ENCODE results near the gene PLD5. TPM values are rescaled to one million over a fixed set of nuclear protein-coding genes. Genes with fewer than 3 reads are reported as not detected.
"Not testable (repeated sequence)": the region's sequence is repeated elsewhere in the genome, so short reads cannot be mapped to it uniquely, and the experiment has no call there.

Gene PLD5
- total and polyA plus RNA-seq, 8 donors: 0.04 to 0.71 (median 0.24) TPM; not detected in 2

GRCh38 chr1:242237051-242237450, 287.4 kb downstream of the PLD5 start:
- ATAC-seq (no peak), DNase-seq (no peak), FAIRE-seq (no peak)
- TF ChIP-seq, protein P1, sequence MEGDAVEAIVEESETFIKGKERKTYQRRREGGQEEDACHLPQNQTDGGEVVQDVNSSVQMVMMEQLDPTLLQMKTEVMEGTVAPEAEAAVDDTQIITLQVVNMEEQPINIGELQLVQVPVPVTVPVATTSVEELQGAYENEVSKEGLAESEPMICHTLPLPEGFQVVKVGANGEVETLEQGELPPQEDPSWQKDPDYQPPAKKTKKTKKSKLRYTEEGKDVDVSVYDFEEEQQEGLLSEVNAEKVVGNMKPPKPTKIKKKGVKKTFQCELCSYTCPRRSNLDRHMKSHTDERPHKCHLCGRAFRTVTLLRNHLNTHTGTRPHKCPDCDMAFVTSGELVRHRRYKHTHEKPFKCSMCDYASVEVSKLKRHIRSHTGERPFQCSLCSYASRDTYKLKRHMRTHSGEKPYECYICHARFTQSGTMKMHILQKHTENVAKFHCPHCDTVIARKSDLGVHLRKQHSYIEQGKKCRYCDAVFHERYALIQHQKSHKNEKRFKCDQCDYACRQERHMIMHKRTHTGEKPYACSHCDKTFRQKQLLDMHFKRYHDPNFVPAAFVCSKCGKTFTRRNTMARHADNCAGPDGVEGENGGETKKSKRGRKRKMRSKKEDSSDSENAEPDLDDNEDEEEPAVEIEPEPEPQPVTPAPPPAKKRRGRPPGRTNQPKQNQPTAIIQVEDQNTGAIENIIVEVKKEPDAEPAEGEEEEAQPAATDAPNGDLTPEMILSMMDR (IDR thresholded peaks at IDR 0.05): no peak
- intact Hi-C loops (cut with DNase I): no loop called here
- H3K27me3 ChIP-seq: no peaks in the 10 kb centered on the region
- no peaks in the 10 kb centered on the region for H3K9me3 ChIP-seq
- 16 to 48% methylated on average over 1 of the region's 1 CpG for WGBS, 2 donors
- H3K36me3 ChIP-seq: no peaks in the 10 kb centered on the region
- no peak overlapping the region for H3K27ac ChIP-seq
- no peak overlapping the region for H3K4me3 ChIP-seq
- H3K4me1 ChIP-seq: no peaks in the 10 kb centered on the region

DNA sequence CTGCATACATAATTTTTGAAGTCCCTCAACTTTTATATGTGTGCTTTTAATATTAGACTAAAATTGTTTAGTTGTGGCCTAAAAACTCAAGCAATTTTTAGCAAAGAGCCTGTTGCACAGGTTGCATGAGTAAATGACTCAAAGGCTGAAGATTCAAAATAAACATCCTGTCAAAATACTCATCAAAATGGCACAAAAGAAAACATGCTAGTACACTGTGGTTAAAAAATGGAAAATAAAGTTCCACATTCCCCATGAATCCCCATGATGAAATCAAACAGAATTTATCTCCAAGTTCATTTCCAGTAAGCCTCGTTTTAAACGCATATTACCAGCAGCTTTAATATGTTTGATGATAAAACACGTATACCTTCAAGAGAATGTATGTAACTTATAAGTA, 295.5 kb downstream of the PLD5 start:
- H3K27me3 ChIP-seq: no peaks in the 10 kb centered on the region
- ATAC-seq (no peak), DNase-seq (no peak), FAIRE-seq (no peak)
- intact Hi-C loops (cut with DNase I): no loop called here
- H3K9me3 ChIP-seq: no peaks in the 10 kb centered on the region
- H3K27ac ChIP-seq: no peak overlapping the region
- TF ChIP-seq, protein P1 (IDR thresholded peaks at IDR 0.05): no peak
- no peak overlapping the region for H3K4me3 ChIP-seq
- no peaks in the 10 kb centered on the region for H3K36me3 ChIP-seq
- H3K4me1 ChIP-seq: no peaks in the 10 kb centered on the region
- WGBS, 2 donors: 63 to 84% methylated on average over 3 of the region's 3 CpGs

DNA sequence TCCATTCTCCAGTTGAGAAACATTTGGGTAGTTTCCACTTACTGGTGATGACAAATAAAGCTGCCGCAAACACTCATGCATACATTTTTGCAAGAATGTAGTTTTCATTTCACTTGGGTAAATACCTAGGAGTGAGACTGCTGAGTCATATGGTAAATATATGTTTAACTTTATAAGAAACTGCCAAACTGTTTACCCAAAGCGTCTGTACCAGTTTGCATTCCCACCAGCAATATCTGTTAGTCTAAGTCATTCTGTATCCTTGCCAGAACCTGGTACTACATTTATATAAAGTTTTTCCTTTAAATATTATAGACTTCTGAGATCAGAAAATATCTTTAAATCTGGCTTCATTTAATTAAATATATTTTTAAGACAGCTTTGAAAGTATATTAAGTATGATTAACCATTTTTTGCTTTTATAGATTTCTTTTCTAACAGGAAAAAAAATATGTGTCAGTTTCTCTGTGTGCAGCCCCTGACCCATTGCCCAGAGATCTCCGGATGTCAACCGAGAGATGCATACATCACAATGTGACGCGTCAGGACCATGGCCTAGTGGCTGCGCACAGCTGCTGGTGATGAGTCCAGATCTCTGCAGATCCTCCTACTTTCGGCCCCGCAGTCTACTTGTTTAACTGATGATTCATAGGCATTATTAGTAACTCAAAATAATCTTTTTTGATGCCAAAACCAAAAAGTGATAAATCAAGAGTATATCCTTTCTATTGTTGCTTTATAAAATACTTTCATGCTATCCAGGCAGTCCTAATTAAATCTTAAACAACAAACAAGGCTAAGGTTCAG, 298.5 kb downstream of the PLD5 start:
- no peaks in the 10 kb centered on the region for H3K36me3 ChIP-seq
- no peaks in the 10 kb centered on the region for H3K4me1 ChIP-seq
- intact Hi-C loops (cut with DNase I): no loop called here
- ATAC-seq: no peak
- H3K27me3 ChIP-seq: no peaks in the 10 kb centered on the region
- no peaks in the 10 kb centered on the region for H3K9me3 ChIP-seq
- TF ChIP-seq, protein P1 (IDR thresholded peaks at IDR 0.05): no peak
- no peak overlapping the region for H3K27ac ChIP-seq
- 75 to 78% methylated on average over 9 of the region's 9 CpGs for WGBS, 2 donors
- DNase-seq: no peak
- FAIRE-seq: no peak
- H3K4me3 ChIP-seq: no peak overlapping the region

DNA sequence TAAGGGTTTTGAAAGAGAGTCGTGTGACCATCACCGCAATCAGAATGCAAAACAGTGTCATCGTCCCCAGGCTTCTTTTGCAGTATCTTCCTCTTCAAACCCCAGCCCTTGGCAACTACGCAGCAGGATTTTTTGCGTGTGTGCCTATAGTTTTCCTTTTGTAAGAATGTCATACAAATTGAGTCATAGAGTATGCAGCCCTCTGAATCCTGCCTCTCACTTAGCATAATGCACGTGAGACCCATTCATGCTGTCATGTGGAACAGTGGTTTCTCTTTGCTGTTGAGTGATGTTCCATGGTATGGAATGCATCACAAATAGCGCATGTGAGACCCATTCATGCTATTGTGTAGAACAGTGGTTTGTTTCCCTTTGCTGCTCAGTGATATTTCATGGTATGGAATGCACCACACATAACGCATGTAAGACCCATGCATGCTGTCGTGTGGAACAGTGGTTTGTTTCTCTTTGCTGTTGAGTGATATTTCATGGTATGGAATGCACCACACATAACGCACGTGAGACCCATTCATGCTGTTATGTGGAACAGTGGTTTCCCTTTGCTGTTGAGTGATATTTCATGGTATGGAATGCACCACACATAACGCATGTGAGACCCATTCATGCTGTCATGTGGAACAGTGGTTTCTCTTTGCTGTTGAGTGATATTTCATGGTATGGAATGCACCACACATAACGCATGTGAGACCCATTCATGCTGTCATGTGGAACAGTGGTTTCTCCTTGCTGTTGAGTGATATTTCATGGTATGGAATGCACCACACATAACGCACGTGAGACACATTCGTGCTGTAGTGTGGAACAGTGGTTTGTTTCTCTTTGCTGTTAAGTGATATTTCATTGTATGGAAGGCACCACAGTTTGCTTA, 299.4 kb downstream of the PLD5 start:
- intact Hi-C loops (cut with DNase I): not testable (repeated sequence)

GRCh38 chr1:242224461-242224860, 300.0 kb downstream of the PLD5 start:
- 56 to 65% methylated on average over 3 of the region's 3 CpGs for WGBS, 2 donors
- H3K36me3 ChIP-seq: no peaks in the 10 kb centered on the region
- no peak for ATAC-seq
- H3K4me1 ChIP-seq: no peaks in the 10 kb centered on the region
- no peaks in the 10 kb centered on the region for H3K27me3 ChIP-seq
- H3K27ac ChIP-seq: no peak overlapping the region
- intact Hi-C loops (cut with DNase I): no loop called here
- no peaks in the 10 kb centered on the region for H3K9me3 ChIP-seq
- FAIRE-seq: no peak
- DNase-seq: no peak
- TF ChIP-seq, protein P1 (IDR thresholded peaks at IDR 0.05): no peak
- no peak overlapping the region for H3K4me3 ChIP-seq

More for the DNA sequence above, 299.4 kb downstream of the PLD5 start:
- not testable (repeated sequence) for H3K4me1 ChIP-seq, H3K4me3 ChIP-seq, H3K9me3 ChIP-seq, H3K27me3 ChIP-seq, FAIRE-seq, H3K36me3 ChIP-seq, H3K27ac ChIP-seq, DNase-seq, ATAC-seq
- 68 to 81% methylated on average over 16 of the region's 16 CpGs for WGBS, 2 donors
